Daoy (cell line): ENCODE results near the gene TP53INP2. TPM values are rescaled to one million over a fixed set of nuclear protein-coding genes. Genes with fewer than 3 reads are reported as not detected.
A peak's percentile ranks its signal among the peaks of the same experiment; 100 is the strongest.
"Not testable (repeated sequence)": the region's sequence is repeated elsewhere in the genome, so short reads cannot be mapped to it uniquely, and the experiment has no call there.

Source experiments
- DNase-seq: peaks from one replicate; pipeline ENCODE4 v3.0.0-alpha.2; 2015; ENCODE audit warnings: low read depth
- total RNA-seq: library from RNA; depleted of rRNA; stranded (reverse); fragments of >200 nt; shearing (Covaris generic); gene quantifications from 2 replicates; pipeline ENCODE4 v1.2.3, GENCODE V29; 2014; rRNA removed

Gene TP53INP2, protein sequence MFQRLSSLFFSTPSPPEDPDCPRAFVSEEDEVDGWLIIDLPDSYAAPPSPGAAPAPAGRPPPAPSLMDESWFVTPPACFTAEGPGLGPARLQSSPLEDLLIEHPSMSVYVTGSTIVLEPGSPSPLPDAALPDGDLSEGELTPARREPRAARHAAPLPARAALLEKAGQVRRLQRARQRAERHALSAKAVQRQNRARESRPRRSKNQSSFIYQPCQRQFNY
- 0.68 and 0.80 TPM in 2 replicates for total RNA-seq

- peak; percentile 83 for DNase-seq
Observed at GRCh38 chr20:34704177-34705007, at the start of gene TP53INP2. Gene TP53INP2, plus strand, starts transcription at chr20:34704344. Its CDS starts 4,396 bp downstream, at chr20:34708740.

GRCh38 chr20:34658654-34659053 is 45.5 kb upstream of the TP53INP2 start:
- DNase-seq = not testable (repeated sequence)

- peak; percentile 2 for DNase-seq
Observed at GRCh38 chr20:34661811-34662210, 42.3 kb upstream of the TP53INP2 start.

- no peak for DNase-seq
Observed at GRCh38 chr20:34663213-34663943, 40.8 kb upstream of the TP53INP2 start.

GRCh38 chr20:34664751-34665150 is 39.4 kb upstream of the TP53INP2 start:
- DNase-seq = not testable (repeated sequence)

DNA sequence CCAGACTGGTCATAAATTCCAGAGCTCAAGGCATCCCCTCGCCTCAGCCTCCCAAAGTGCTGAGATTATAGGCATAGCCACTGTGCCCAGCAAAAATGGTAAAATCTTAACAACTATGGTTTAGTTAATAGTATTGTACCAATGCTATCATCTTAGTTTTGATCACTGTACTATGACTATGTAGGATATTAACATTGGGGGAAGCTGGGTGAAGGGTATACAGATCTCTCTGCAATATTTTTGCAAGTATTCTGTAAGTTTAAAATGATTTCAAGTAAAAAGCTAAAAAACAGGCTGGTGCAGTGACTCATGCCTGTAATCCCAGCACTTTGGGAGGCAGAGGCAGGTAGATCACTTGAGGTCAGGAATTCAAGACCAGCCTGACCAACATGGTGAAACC is 35.0 kb upstream of the TP53INP2 start:
- no peak for DNase-seq

- no peak for DNase-seq
Observed at GRCh38 chr20:34673412-34673811, 30.7 kb upstream of the TP53INP2 start.

DNA sequence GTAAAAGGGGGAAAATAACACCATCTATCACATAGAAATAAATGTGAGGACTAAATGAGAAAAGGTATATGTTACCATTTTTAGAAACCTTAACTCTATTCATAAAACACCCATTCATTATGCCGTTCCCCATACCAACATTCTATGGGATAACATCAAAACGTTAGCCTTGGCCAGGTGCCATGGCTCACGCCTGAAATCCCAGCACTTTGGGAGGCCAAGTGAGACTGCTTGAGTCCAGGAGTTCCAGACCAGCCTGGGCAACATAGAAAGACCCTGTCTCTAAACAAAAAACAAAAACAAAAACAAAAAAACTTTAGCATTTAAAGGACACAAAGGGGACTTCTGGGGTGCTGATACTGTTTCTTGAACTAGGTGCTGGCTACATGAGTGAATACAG is 28.6 kb upstream of the TP53INP2 start:
- DNase-seq = no peak

DNA sequence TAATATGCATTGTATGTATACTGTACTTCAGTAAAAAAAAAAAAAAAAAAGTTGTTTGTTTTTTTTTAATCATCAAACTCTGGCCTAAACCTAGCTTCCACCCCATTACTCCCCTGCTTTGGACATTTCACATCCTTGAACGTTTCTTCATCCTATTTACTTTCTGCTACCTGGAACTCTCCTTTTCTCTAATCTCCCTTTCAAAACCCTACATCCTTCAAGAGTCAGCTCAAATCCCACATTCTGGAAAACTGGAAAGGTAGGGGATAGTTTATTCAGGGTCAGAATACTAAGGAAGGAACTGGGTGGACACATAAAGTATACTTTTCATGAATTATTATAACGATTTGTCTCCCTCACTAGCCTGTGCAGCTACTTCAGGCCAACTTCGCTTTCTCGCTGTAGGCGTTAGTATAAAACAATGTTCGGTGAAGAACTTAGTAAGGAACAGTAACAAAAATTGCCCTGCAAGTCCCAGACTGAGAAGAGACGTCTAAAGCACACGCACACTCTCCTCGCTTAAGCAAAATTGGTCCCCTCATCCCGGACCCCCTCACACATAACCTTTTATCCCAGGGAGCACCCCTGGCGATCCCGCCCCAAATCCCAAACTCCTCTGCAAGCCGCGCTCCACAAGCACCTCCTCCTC is 28.0 kb upstream of the TP53INP2 start:
- DNase-seq = no peak

- DNase-seq = peak; percentile 97
Observed at GRCh38 chr20:34676642-34677373, 27.3 kb upstream of the TP53INP2 start, which contains the start of gene PIGU. Gene PIGU, minus strand, starts transcription at chr20:34677092. Its CDS starts 7 bp downstream, at chr20:34677085.

GRCh38 chr20:34680586-34681175 is 23.5 kb upstream of the TP53INP2 start:
- DNase-seq = no peak

- no peak for DNase-seq
Observed at GRCh38 chr20:34683667-34684066, 20.5 kb upstream of the TP53INP2 start.

DNA sequence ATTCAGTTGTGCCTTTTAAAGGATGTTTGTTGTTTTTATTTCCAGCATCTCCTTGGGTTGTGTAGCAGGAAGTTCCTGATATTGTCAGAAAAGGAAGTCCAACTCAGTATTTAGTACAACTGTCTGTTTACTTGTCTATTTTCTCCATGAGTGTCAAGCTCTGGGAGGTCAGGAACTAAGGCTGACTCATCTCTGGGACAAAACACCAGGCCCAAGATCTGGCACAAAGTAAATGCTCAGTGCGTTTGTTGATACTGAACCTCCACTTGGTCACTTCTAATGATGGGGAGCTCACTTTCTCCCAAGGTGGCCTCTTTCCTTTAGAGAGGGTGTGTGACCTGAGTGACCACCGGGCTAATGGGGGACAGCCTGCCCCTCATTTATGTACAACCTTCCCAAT is 14.7 kb upstream of the TP53INP2 start:
- DNase-seq = peak; percentile 41

- no peak for DNase-seq
Observed at GRCh38 chr20:34691838-34692237, 12.3 kb upstream of the TP53INP2 start.

- no peak for DNase-seq
Observed at GRCh38 chr20:34693414-34693813, 10.7 kb upstream of the TP53INP2 start.

DNA sequence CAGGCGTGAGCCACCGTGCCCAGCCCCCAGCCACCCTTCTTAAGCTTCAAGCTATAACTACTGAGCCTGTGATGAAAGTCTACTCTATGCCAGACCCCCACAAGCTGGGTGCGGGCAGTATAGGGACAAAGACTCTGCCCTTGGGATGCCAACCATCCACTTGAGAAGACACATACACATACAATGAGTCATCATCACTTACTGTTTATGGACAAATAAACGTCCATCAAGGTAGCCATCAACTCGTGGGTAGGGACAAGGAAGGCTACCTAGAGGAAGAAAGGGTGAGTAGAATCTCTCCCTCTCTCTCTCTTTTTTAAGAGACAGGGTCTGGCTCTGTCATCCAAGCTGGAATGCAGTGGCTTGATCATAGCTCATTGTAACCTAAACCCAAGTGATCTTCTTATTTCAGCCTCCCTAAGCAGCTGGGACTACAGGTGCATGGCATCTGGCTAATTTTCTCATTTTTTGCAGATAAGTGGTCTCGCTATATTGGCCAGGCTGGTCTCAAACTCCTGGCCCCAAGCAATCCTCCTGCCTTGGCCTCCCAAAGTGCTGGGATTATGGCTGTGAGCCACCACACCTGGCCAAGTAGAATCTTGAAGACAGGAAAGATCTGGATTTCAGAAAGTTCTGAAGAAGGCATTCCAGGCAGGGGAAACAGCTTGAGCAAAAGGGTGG is 2.6 kb upstream of the TP53INP2 start:
- no peak for DNase-seq

DNA sequence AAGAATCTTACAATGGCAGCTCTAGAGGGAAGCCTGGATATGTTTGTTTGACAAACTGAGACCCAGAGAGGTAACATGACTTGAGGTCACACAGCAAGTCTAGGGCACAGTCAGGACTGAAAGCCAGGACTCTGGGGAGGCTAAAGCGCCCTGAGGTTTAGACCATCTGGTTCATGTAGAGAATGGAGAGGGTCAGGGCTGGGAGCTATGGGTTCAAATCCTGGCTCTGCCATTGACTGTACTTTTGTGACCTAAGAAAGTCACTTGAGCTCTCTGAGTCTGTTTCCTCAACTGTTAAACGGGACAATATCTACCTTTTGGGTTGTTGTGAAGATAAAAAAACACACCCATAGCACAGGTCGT is 1.1 kb upstream of the TP53INP2 start:
- no peak for DNase-seq

DNA sequence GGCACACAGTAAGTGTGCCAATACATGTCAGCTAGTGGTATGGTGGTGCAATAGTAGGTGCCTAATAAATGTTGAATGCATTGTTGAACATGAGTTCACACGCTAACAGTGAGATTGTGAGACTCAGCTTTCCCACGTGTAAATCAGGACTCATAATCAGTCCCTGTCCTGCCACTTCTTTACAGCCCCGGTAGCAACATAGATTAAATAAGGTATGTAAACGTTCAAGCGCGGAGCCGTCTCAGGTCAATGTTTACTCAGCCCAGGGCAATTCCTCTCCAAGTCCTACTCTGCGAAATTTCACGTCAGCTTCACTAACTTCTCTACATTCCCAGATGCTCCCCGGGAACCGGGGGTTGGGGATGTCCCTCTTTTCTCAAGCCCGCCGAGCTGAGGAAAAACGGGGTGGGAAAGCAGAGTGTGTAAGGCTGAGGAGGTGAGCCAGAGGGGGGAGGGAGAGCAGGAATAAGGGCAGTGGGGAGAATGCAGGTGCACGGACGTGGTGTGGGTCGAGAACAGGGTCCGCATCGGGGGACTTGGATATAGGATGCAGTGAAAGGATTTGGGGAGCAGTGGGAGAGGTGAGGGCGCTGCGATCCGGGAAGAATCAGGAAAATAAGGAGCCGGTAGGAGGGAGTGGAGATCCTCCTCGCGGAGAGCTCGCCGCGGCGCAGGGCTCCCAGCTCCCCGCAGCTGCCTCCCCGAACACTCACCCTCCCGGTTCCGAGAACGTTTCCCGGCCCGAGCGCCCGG is 544 bp upstream of the TP53INP2 start:
- no peak for DNase-seq

- DNase-seq = no peak
Observed at GRCh38 chr20:34705008-34705396, 858 bp downstream of the TP53INP2 start.
